ENCODE results near the gene SLC37A3.

SLC37A3 gene

DNA sequence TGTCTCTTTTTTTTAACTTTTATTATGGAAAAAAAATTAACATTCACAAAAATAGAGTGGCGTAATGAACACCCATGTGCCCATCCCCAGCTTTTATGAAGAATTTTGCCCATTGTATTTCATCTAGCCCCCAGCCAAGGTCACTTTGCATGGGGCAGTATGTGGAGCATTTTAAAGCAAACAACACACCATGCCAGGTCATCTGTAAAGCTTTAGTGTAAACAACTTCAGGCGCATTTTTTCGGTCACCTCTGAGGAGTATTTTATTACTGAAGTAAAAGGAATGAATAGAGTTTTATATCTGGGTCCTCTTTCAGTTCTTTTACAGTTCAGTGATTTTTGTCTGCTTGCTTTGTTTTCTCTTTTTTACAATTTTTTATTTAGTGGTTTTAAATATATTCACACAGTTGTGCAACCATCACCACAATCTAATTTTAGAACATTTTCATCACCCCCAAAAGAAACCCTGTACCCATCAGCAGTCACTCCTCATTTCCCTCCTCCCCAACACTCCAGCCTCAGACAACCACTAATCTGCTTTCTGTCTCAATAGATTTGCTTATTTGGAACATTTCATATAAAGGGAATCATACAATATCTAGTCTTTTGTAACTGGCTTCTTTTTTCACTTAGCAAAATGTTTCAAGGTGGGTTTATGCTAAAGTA is 87.9 kb downstream of the SLC37A3 start:
- DNase-seq, result no peak

DNA sequence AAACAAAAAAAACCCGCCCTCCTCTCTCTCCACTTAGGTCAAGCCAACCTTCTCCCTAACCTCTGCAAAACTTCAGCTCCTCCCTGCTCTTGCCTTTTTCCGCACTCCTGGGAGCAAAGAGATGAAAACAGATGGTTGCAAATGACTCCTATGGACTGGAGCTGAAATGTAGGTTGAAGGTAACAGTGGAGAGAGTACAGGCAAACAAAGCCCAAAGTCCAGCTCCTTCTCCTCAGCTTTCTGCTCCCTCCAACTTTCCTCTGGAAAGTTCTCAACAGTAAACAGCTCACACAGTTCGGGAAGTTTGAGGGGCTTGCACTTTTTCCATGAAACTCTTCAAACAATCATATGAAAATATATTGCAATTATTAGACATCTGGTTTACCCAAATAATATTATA is 90.3 kb downstream of the SLC37A3 start:
- no peak for DNase-seq

DNA sequence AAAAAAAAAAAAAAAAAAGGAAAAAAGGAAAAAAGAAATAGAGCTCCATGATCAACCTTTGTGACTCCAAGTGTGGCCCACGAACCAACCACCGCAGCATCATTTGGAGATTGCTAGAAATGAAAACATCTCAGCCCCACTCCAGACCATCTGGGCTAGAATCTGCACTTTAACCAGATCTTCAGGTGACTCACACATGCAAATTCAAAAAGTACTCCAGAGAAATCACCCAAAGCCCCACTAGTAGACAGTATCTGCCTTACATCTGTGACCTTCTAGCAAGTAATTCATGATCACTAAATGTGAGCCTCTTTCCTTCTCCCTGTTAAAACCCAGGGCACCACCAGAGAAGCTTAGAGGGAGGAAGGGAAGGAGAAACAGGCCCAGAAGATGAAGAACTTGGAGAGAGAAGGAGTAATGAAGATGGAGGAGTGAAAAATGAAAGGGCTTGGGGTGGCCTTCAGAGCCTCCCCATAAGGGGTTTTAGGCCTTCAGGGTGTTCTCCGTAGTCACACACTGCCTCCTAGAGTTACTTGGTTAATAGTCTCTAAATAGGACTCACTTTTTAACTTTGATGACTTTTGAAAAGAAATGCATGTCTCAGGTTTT is 94.0 kb downstream of the SLC37A3 start:
- peak; percentile 60 for DNase-seq

DNA sequence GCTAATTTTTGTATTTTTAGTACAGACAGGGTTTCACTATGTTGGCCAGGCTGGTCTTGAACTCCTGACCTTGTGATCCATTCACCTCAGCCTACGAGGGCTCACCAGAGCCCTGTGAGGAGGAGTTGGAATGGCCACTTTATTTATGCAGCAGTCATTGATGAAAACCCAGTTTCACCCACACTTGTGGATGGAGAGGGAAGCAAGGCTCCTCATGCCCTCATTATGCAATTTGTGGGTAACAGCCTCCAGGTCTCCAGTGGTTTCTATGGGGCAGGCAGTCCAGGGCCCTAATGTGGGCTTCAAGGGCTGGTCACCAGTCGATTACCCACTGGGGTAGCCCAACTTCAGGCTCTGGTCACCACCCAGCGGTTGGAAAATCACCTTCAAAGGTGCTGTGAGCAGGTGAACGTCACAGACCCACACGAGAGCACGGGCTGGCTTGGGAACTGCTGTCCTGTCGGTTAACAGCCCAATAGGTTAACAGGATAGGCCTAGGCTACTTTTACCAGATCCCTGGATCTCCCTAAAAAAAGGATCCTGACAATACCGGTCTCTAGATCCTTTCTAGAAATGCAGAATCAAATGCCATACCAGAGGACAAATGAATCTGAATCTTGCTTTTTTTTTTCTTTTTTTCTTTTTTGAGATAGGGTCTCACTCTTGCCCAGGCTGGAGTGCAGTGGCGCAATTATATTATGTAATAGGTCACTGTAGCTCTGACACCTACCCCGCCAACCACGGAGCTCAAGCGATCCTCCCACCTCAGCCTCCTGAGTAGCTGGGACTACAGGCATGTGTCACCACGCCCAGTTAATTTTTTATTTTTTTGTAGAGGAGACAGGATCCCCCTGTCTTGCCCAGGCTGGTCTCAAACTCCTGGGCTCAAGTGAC is 97.8 kb downstream of the SLC37A3 start:
- DNase-seq, result no peak

DNA sequence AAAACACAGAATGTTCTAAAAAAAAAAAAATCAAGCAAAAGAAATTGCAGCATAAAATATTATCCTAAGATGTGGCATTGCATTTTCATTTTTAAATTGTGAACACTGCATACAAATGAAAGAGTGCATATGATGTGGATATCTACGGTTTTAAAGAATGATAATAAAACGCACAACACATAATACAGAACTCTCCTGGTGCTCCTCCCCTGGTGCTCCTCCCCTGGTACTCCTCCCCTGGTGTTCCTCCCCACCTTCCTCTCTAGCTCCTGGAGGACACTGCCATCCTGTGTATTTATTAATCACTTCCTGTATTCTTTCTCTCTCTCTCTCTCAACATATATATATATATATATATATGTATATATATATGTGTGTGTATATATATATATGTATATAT is 100.1 kb downstream of the SLC37A3 start:
- DNase-seq, result no peak

DNA sequence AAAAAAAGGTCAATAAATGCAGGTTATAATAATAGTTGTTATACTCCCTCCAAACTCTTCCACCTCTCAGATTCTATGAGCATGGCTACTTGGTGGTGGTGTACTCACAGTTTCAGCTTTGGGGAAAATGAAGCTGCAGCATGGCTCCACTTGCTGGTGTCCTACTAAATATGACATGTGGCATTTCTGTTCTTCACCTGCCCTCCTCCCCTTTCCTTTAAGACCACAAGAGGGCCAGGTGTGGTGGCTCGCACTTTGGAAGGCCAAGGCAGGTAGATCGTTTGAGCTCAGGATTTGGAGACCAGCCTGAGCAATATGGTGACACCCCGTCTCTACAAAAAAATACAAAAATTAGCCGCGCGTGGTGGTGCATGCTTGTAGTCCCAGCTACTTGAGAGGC is 101.1 kb downstream of the SLC37A3 start:
- peak; percentile 8 for DNase-seq

DNA sequence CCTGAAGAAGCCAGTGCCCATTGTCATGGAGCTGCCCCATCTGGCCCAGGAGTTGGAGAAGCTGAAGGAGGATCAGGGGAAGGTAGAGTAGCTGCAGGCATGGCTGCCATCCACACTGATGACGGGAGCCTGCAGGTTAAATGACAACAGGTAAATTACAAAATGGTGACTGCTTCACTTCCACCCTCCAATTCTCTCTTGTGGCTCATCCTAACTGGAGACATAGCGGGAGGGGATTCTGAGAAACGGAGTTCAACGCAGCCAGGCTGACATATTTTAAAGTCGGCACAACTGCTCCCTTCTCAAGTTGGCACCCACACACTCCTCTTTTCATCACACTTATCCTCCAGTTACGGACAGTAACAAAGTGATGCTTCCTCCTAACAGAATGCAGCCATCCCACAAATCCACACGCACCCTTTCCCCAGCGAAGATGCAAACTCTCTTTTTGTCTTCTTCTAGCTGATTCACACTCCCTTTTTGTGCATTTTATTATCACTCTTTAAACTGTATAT is 103.0 kb downstream of the SLC37A3 start:
- DNase-seq, result no peak

DNA sequence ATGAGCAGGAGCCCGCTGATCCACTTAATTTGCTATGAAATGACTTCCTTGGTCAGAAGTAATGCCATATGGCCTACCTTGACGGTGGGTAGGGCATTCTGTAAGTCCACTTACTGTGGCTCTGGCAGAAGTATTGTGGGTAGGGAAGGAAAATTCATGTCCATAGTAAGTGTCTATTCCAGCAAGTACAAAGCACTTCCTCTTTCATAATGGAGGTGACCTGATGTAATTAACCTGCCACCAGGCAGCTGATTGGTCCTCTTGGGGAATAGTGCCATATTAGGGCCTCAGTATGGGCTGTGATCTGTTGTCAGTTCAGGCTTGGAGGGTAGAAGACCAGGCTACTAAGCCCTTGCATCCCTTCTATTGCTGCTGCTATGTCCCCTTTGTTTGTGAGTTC is 103.9 kb downstream of the SLC37A3 start:
- no peak for DNase-seq

DNA sequence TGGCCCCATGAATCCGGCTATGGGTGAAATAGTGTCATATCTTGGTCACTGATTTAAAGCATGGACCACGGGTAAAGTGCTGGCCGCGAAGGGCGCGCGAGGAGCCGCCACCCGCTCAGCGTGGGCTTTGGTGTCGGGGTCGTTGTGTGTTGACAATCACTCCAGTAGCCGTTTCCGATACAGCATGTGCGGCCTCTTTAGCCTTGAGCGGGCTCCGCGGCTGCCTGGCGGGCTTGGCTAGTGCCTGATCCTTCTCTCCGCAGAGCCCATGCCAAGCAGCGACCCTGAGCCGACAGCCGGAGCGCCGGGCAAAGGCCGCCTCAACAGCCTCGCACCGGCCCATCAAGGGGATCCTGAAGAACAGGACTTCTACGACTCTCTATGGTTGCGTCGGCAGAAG is 105.9 kb downstream of the SLC37A3 start:
- no peak for DNase-seq

DNA sequence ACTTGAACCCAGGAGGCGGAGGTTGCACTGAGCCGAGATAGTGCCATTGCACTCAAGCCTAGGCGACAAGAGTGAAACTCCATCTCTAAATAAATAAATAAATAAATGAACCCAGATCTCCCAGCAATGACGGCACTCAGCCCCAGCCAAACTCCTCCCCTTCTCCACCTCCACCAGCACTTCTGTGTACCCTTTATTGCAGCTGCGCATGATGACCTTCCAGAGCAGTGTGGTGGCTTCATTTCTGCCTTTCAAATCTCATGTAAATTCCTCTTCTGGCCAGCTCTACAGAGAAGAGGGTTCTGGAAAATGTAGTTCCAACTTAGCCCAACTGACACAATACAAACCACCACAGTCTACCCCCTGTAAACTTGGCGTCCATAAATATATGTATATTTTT is 108.5 kb downstream of the SLC37A3 start:
- DNase-seq, result no peak

DNA sequence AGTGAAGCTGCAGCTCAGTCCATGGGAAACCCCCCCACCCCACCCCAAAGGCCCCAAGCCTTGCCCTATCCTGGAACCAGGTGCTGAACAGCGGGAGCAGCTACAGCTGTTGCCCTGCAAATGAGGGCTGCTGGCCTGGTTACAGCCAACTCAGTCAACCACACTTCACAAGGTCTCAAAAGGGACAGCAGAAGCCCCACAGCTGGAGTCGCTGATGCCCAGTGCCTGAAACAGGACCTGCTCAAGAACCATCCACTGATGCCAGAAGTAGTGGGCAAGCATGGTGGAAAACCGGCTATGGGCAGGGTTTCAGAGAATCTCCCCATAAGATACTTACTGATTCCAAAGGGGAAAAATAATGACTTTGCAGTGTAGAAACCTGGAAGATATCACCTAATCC is 110.3 kb downstream of the SLC37A3 start:
- DNase-seq, result no peak

DNA sequence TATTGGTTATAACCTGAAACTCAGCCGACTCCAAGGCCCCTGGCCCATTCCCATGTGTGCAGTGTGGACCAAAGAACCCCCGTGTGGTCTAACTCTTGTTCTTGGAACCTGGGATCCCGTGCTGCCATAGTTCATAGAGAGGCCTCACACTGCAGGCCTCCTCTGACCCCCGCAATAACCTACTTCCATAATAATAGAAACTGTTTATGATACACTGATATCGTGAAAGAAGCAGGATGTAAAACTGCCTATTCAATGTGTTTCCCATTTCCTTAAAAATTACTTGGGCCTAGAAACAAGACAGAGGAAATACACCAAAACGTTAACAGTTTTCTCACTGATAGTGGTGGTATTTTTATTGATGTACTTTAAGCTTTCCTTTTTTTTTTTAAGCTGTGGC is 112.4 kb downstream of the SLC37A3 start:
- DNase-seq, result no peak

DNA sequence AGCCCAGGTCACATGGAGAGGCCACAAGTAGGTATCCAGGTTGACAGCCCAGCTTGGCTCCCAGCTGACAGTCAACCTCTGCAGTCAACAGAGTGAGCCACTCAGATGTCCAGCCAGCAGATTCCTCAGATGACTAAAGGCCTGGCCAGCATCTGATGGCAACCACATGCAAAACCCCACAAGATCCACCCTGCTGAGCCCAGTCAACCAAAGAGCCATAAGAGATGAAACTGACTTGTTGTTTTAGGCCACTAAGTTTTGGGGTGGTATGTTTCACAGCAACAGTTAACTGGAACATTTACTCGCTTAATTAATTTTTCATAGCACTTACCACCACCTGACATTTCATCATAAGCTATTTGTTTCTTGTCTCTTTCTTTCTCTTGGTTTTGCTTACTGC is 114.3 kb downstream of the SLC37A3 start:
- no peak for DNase-seq

Measured in CD4-positive, alpha-beta T cell treated with Interleukin-17A for 4 hours (primary cell).